GM12878 (cell line): ENCODE data around the gene EEF1A2. TPM values are rescaled to one million over a fixed set of nuclear protein-coding genes. Genes with fewer than 3 reads are reported as not detected.

Experiments
- ATAC-seq: fragments of 200-7000 bp; cut with Tn5 transposase; 3 replicates; pipeline ENCODE4 v1.9.1; 2020; ENCODE audit warnings: mild to moderate bottlenecking, moderate library complexity
- BruUV-seq: library from RNA; stranded (reverse); fragments of 400-500 nt; replicated peaks from 2 replicates; lab custom pipeline; 2021; lab: Mats Ljungman, UMichigan
- CTCF ChIA-PET: fragments of 300-600 bp; sonication (Branson Sonifier 250); formaldehyde crosslinking; extraction: SDS; loops from one replicate; lab custom pipeline; 2021; ENCODE audit warnings: inconsistent platforms; lab: Yijun Ruan, JAX
- POLR2A ChIA-PET: fragments of 350-600 bp; formaldehyde crosslinking; extraction: SDS; loops from one replicate; lab custom pipeline; 2021; ENCODE audit warnings: inconsistent platforms; lab: Charles Lee
- RAD21 ChIA-PET: fragments of 300-600 bp; sonication (Branson Sonifier 250); formaldehyde crosslinking; loops from one replicate; lab custom pipeline; 2023; ENCODE audit warnings: antibody characterized with exemption; ENCODE audit not compliant: unreplicated experiment; lab: Charles Lee
- SMC1A ChIA-PET: fragments of 300-600 bp; sonication (Branson Sonifier 250); formaldehyde crosslinking; loops from one replicate; lab custom pipeline; 2023; ENCODE audit not compliant: unreplicated experiment, uncharacterized antibody; lab: Charles Lee
- DNase-seq: peaks from one replicate; pipeline ENCODE4 v3.0.0-alpha.2; 2011; ENCODE audit warnings: low read depth, low spot score
- FAIRE-seq: peaks from 3 replicates; lab custom pipeline; 2011; peaks lifted over from hg19 to GRCh38; lab: Jason Lieb, UNC
- H2AFZ ChIP-seq: 2 replicates; pipeline ENCODE4 v1.6.0; 2011; ENCODE audit warnings: low read depth, low read length, control low read depth; ENCODE audit not compliant: control insufficient read depth
- H3K27ac ChIP-seq: 2 replicates; pipeline ENCODE4 v1.5.1; 2011; ENCODE audit warnings: control low read depth; ENCODE audit not compliant: control insufficient read depth, insufficient read depth
- H3K27me3 ChIP-seq, 2 experiments: replicated peaks in 1 of 2; 2 replicates each; pipeline versions ENCODE4 v1.6.0 to v1.6.1; 2011; ENCODE audit warnings: low read length in 1 of 2; ENCODE audit not compliant: control insufficient read depth in 2 of 2, insufficient read depth in 2 of 2
- H3K36me3 ChIP-seq, 2 experiments: 2 replicates each; pipeline ENCODE4 v1.5.1; 2011; ENCODE audit warnings: low read length in 1 of 2; ENCODE audit not compliant: control insufficient read depth in 2 of 2, insufficient read depth in 2 of 2
- H3K4me1 ChIP-seq: 2 replicates; pipeline ENCODE4 v1.6.1; 2011; ENCODE audit warnings: mild to moderate bottlenecking, low read length, moderate library complexity, mixed read lengths; ENCODE audit not compliant: control insufficient read depth, insufficient read depth
- H3K4me2 ChIP-seq: 2 replicates; pipeline ENCODE4 v1.6.0; 2011; ENCODE audit warnings: control low read depth; ENCODE audit not compliant: control insufficient read depth, insufficient read depth
- H3K4me3 ChIP-seq: fragments of 200-600 bp; sonication (generic); 2 replicates; pipeline ENCODE4 v1.5.1; 2016
- H3K79me2 ChIP-seq: 2 replicates; pipeline ENCODE4 v1.6.0; 2011; ENCODE audit warnings: low read length; ENCODE audit not compliant: control insufficient read depth, insufficient read depth
- H3K9ac ChIP-seq: 2 replicates; pipeline ENCODE4 v1.8.0; 2011; ENCODE audit warnings: low read length, control low read depth, mixed read lengths; ENCODE audit not compliant: control insufficient read depth, insufficient read depth
- H3K9me3 ChIP-seq: replicated peaks from 3 replicates; pipeline ENCODE4 v1.5.1; 2011; ENCODE audit warnings: mild to moderate bottlenecking, low read length; ENCODE audit not compliant: control insufficient read depth, insufficient read depth
- H4K20me1 ChIP-seq: 2 replicates; pipeline ENCODE4 v1.6.0; 2011; ENCODE audit not compliant: control insufficient read depth, insufficient read depth
- HDAC2 ChIP-seq: fragments of 200-600 bp; sonication (generic); IDR thresholded peaks from 2 replicates; pipeline ENCODE4 v1.6.1; 2017
- JUNB ChIP-seq: IDR thresholded peaks from 2 replicates; pipeline ENCODE4 v1.6.1; 2016; ENCODE audit warnings: antibody characterized with exemption, mild to moderate bottlenecking
- MAX ChIP-seq: IDR thresholded peaks from 2 replicates; pipeline ENCODE4 v1.6.1; 2012; ENCODE audit warnings: low read depth, low read length, improper control_type of control experiment
- RAD21 ChIP-seq: IDR thresholded peaks from 2 replicates; pipeline ENCODE4 v1.6.1; 2011; ENCODE audit warnings: mild to moderate bottlenecking, low read depth, low read length, moderate library complexity; ENCODE audit not compliant: insufficient read depth
- SMARCA5 ChIP-seq: fragments of 450-650 bp; IDR thresholded peaks from 2 replicates; pipeline ENCODE4 v1.6.1; 2017; ENCODE audit warnings: mild to moderate bottlenecking
- TCF7 ChIP-seq: IDR thresholded peaks from 2 replicates; pipeline ENCODE4 v1.6.1; 2014; ENCODE audit warnings: antibody characterized with exemption, borderline replicate concordance
- YBX1 ChIP-seq: fragments of 450-650 bp; IDR thresholded peaks from 2 replicates; pipeline ENCODE4 v1.6.1; 2016; ENCODE audit warnings: antibody characterized with exemption
- ZNF622 ChIP-seq: fragments of 450-650 bp; IDR thresholded peaks from 2 replicates; pipeline ENCODE4 v1.6.1; 2017; ENCODE audit warnings: mild to moderate bottlenecking, inconsistent platforms
- WGBS: methylation state at CpG from one replicate; pipeline ENCODE4 v1.1.6; 2016; ENCODE audit warnings: low lambda C conversion rate; ENCODE audit not compliant: insufficient replicate concordance, insufficient coverage; ENCODE audit errors: missing lambda C conversion rate; 5-methylcytosine and 5-hydroxymethylcytosine counted together
- in situ Hi-C: fragments of 300-500 bp; cut with MboI; formaldehyde crosslinking; loops from 9 replicates; pipeline ENCODE4 v1.14.3; 2018; ENCODE audit warnings: mixed read lengths
- intact Hi-C: fragments of 100-400 bp; cut with micrococcal nuclease; formaldehyde crosslinking; loops from one replicate; pipeline ENCODE4 v1.14.2; 2022; ENCODE audit not compliant: unreplicated experiment
- polyA plus RNA-seq, 11 experiments: library from polyadenylated mRNA; depleted of rRNA in 4 of 11; unstranded in 6 of 11; stranded (reverse) in 5 of 11; fragments of >200 nt; fragmentation: Nextera tagmentation in 4 of 11; fragmentation: Illumina TruSeq in 1 of 11; extraction: Ambion mirVana in 4 of 11; extraction: Trizol in 1 of 11; gene quantifications; 1 replicate in 1 of 11; 2 replicates in 10 of 11; pipeline versions ENCODE4 v1.2.1 to v1.2.3, GENCODE V29; 2011 to 2016; ENCODE audit warnings: inconsistent platforms in 2 of 11, missing spikeins in 2 of 11, low read depth in 1 of 11
- total RNA-seq, 4 experiments: library from RNA; depleted of rRNA in 3 of 4; stranded (reverse); fragments of >200 nt in 3 of 4; fragmentation: Illumina TruSeq in 1 of 4; extraction: Trizol in 1 of 4; gene quantifications; 2 replicates each; pipeline versions ENCODE4 v1.2.1 to v1.2.3, GENCODE V29; 2013 to 2021

EEF1A2 gene
- total and polyA plus RNA-seq, 10 of the 15 experiments (the other 5 are each of a cell fraction or from before 2014, with no cell fraction given): 0.56 TPM; not detected in 9

- Histone ChIP-seq H3K27me3 (no peaks in the 10 kb centered on the region; a peak in 1 of 4 replicates), H3K79me2 (no peaks in the 10 kb centered on the region), H3K9me3 (no peaks in the 10 kb centered on the region), H3K4me3 (no peak overlapping the region), H2AFZ (no peak overlapping the region), H3K27ac (no peak overlapping the region), H3K4me1 (peaks cover 14% of the 10 kb centered on the region), H4K20me1 (no peaks in the 10 kb centered on the region), H3K9ac (no peak overlapping the region), H3K4me2 (no peak overlapping the region), H3K36me3 (no peaks in the 10 kb centered on the region)
- ChIA-PET SMC1A (no interaction called here), POLR2A (no interaction called here), CTCF (no interaction called here), RAD21 (interaction anchor here (0.9 kb wide), 1 partner anchor 26 kb away, joined by 3 read pairs; no protein-coding TSS in a partner anchor)
- ATAC-seq: no peak
- no peak for TF ChIP-seq MAX
- TF ChIP-seq TCF7: no peak
- TF ChIP-seq RAD21: no peak
- TF ChIP-seq YBX1: no peak
- TF ChIP-seq JUNB: no peak
- no peak for TF ChIP-seq HDAC2
- TF ChIP-seq SMARCA5: no peak
- no peak for TF ChIP-seq ZNF622
- in situ Hi-C loops: no loop called here
- DNase-seq: no peak
- intact Hi-C loops: no loop called here
- no TSS peak for BruUV-seq
- FAIRE-seq: no peak
- WGBS: 82% methylated on average over 32 of the region's 58 CpGs
These were observed 48.3 kb upstream of the EEF1A2 start for GRCh38 chr20:63546956-63547724.
